HG02884 (cell line): ENCODE data around the gene PRKAR1B.

ENCODE experiments used
- ATAC-seq: cut with Tn5 transposase; IDR thresholded peaks from one replicate; pipeline ENCODE4 v1.9.1; 2021; ENCODE audit warnings: mild to moderate bottlenecking, moderate library complexity; ENCODE audit not compliant: unreplicated experiment

Gene PRKAR1B

GRCh38 chr7:741850-742249 is 14.8 kb upstream of the PRKAR1B start:
- ATAC-seq: no peak

- no peak for ATAC-seq
Measured at GRCh38 chr7:741191-741671, 14.2 kb upstream of the PRKAR1B start.

DNA sequence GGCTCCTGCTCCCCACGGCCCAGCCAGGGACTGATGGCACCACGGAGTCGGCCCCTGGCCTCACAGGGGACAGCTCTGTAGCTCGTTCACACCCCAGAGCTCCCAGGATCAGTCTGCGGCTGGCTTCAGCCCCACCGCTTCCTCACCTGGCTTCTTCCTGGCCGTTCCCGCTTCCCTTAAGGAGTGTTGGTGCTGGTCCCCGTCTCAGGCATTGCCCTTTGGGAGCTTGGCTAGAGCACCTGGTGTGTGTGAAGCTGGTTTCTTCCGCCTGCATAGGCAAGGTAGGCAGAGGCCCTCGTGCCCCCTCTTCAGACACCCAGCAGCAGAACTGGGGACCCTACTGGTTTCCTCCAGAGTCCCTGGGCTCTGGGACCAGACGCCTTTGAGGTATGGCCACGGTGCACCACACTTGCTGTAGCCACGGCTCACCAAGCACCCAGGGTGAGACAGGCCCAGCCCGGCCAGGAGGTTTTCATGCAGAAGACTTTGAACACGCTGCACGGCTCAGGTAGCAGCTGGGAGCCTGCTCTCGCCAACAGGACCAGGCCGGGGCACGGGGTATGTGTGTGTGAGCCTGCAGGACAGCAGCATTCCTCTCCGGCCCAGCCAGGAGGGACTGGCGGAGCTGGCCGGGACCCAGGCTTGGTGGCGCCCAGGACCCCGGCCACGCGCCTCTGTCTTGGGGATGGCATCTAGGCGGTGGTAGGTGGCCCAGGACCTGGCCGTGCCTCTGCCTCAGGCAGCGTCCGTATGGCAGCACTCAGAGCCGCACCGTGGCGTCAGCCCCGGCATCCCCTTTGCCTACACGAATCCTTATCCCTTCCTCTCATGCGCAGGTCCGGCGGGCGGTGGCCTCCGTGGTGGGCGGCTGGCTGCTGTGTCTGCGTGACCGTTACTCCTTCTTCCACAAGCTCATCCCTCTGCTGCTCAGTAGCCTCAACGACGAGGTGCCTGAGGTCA is 13.2 kb upstream of the PRKAR1B start:
- ATAC-seq: no peak

DNA sequence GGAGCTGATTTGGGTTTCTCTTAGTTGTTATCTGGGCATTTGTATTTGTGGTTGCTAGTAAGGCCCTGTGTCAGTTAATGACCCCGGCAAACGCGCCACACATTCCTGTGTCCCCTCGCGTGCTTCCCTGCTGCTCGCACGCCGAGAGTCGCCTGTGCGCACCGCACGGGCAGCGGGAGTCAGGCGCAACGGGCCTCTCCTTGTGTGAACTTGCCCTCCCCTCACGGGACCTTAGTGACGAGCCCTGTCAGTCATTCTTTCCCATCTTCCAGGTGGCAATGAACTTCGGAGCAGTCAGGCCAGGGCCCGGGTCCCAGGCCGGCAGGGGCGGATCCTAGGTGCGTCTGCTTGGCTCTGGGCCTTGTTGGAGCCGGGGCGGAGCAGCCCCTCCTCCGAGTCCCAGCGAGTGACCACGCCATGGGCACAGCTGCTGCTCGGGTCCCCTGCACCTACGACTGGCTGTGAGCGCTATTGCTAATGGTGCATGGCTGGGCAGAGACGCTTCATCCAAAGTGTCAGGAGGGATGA is 12.4 kb upstream of the PRKAR1B start:
- ATAC-seq: no peak

DNA sequence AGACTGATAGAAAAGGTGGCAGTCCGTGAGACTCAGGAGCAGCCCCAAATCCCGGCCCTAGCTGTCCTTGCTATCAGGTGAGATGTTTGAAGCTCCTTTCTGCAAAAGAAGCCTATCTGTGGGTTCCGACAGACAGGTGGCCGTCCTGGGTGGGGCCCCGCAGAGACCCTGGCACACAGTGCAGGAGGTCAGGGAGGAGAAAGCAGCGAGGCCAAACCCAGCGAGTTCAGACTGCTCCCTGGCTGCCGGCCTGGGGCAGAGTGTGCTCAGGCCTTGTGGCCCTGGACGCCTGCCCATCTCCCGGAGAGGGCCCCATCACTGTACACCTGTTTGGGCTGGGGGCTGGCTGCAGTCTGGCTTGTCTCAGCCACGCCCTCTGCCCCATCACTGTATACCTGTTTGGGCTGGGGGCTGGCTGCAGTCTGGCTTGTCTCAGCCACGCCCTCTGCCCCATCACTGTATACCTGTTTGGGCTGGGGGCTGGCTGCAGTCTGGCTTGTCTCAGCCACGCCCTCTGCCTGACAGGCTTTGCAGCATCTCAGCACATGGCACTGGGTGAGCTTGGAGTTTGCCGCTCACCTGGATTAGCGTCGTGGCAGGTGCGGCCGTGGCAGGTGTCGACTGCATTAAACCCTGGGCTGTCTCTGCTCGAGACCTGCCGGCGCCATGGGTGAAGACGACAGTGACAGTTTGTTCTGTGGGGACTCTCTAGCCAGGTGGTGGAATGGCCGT is 11.8 kb upstream of the PRKAR1B start:
- no peak for ATAC-seq

- no peak for ATAC-seq
Measured at GRCh38 chr7:738241-738640, 11.2 kb upstream of the PRKAR1B start.

DNA sequence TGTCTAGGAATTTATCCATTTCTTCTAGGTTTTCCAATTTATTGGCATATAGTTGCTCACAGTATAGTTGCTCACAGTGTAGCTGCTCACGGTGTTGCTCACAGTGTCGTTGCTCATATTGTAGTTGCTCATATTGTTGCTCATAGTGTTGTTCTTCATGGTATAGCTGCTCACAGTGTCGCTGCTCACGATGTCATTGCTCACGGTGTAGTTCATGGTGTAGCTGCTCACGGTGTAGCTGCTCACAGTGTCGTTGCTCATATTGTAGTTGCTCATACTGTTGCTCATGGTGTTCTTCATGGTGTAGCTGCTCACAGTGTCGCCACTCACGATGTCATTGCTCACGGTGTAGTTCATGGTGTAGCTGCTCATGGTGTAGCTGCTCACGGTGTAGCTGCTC is 7.7 kb upstream of the PRKAR1B start:
- ATAC-seq: no peak

DNA sequence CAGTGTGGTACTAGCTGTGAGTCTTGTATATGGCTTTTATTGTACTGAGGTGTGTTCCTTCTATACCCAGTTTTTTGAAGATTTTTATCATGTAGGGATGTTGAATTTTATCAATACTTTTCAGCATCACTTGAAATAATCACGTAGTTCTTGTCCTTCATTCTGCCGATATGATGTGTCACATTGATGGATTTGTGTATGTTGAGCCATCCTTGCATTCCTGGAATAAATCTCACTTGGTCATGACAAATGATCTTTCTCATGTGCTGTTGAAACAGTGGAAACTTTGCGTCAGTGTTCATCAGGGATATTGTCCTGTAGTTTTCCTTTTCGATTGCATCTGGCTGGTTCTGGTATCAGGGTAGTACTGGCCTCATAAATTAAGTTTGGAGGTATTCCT is 7.1 kb upstream of the PRKAR1B start:
- ATAC-seq: no peak

DNA sequence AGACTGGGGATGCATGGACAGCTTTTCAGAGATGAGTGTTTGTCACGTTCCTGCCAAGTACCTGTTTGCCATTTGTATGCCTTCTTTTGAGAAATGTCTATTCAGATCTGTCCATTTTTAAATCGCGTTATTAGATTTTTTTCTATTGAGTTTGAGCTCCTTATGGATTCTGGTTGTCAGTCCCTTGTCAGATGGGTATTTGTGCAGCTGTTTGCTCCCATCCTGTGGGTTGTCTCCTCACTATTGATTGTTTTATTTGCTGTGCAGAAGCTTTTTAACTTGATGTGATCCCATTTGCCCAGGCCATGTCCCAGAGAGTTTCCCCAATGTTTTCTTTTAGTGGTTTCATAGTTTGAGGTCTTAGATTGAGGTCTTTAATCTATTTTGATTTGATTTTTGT is 5.5 kb upstream of the PRKAR1B start:
- no peak for ATAC-seq

DNA sequence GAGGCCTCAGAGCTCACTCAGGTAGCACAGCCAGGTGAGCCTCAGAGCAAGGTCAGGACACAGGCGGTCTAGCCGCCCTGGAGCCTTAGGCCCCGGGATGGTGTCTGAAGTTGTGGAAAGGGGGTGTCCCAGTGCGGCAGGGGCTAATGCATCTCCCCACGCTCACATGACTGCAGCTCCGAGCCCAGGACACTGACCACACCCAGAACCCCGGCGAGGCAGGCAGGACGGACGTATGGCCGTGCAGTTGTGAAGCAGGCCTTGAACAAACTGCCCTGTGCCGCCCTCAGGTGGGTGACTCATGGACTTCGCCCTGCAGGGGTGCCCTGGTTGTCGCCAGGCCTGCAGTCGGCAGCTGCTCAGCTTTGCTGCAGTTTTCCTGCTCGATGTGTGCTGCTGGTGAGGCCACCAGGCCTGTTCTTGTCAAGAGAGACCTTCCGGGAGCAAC is 5.0 kb upstream of the PRKAR1B start:
- no peak for ATAC-seq

- ATAC-seq: no peak
Measured at GRCh38 chr7:731440-732085, 4.5 kb upstream of the PRKAR1B start.

- no peak for ATAC-seq
Measured at GRCh38 chr7:730501-731439, 3.7 kb upstream of the PRKAR1B start.

GRCh38 chr7:729140-730000 is 2.3 kb upstream of the PRKAR1B start:
- ATAC-seq: no peak

DNA sequence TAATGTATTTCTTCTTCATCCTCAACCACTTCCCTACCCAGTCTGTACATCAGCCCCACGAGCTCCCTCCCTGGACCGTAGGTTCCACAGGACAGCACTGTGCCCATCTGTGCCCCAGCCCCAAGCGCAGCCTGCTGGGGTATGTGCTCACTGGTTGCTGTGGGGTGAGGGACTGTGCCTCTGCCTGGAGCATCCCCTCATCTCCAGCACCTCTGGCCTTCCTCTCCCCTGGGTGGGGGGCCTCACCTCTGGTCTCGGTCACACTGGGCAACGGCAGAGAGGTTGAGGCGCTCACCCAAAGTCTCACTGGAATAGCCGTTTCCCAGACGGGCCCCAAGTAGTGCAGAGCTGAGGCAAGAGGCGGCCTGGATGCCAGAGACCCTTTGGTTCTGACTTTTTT is 1.5 kb upstream of the PRKAR1B start:
- ATAC-seq: no peak

GRCh38 chr7:727806-728460 is 852 bp upstream of the PRKAR1B start:
- ATAC-seq: no peak

DNA sequence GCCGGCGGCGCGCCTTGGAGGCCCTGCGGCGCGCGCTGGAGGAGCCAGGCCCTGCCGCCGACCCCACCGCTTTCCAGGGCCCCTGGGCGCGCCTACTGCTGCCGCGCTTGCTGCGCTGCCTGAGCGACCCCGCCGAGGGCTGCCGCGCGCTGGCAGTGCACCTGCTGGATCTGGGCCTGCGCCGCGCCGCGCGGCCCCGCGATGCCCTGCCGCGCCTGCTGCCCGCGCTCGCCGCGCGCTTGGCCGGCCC is 302 bp downstream of the PRKAR1B start:
- peak; percentile 17 for ATAC-seq

- peak; percentile 90 for ATAC-seq
Measured at GRCh38 chr7:726084-726853, 812 bp downstream of the PRKAR1B start, which contains the start of gene DNAAF5. TSS of gene DNAAF5 (plus strand) at chr7:726699. CDS start at chr7:726721, 22 bp downstream.
